Smooth muscle cell (in vitro differentiated cells): Measurements from ENCODE around the gene DTNBP1. TPM values are rescaled to one million over a fixed set of nuclear protein-coding genes. Genes with fewer than 3 reads are reported as not detected.

ENCODE experiments used
- DNase-seq: peaks from one replicate; lab custom pipeline; 2025; ENCODE audit not compliant: unreplicated experiment; lab: John Stamatoyannopoulos, UW
- H2AFZ ChIP-seq: fragments of 200-600 bp; sonication (generic); 2 replicates; pipeline ENCODE4 v1.6.0; 2016; ENCODE audit warnings: antibody characterized with exemption, low read depth, mild to moderate bottlenecking
- H3F3A ChIP-seq: fragments of 200-600 bp; sonication (generic); 2 replicates; pipeline ENCODE4 v1.6.0; 2017; ENCODE audit warnings: antibody characterized with exemption, low read depth
- H3K27ac ChIP-seq: fragments of 200-600 bp; sonication (generic); 2 replicates; pipeline ENCODE4 v1.5.1; 2016; ENCODE audit warnings: low read depth, mild to moderate bottlenecking
- H3K27me3 ChIP-seq: fragments of 200-600 bp; sonication (generic); 2 replicates; pipeline ENCODE4 v1.6.1; 2016; ENCODE audit warnings: low read depth, mild to moderate bottlenecking
- H3K36me3 ChIP-seq: fragments of 200-600 bp; sonication (generic); 2 replicates; pipeline ENCODE4 v1.5.1; 2016; ENCODE audit warnings: low read depth
- H3K4me1 ChIP-seq: fragments of 200-600 bp; sonication (generic); 2 replicates; pipeline ENCODE4 v1.5.1; 2016; ENCODE audit warnings: low read depth
- H3K4me2 ChIP-seq: fragments of 200-600 bp; sonication (generic); 2 replicates; pipeline ENCODE4 v1.6.0; 2016; ENCODE audit warnings: mild to moderate bottlenecking
- H3K4me3 ChIP-seq: fragments of 200-600 bp; sonication (generic); 2 replicates; pipeline ENCODE4 v1.5.1; 2016; ENCODE audit warnings: mild to moderate bottlenecking
- H3K79me2 ChIP-seq: fragments of 200-600 bp; sonication (generic); 2 replicates; pipeline ENCODE4 v1.6.0; 2016; ENCODE audit warnings: low read depth, mild to moderate bottlenecking
- H3K9ac ChIP-seq: fragments of 200-600 bp; sonication (generic); 2 replicates; pipeline ENCODE4 v1.6.0; 2016; ENCODE audit warnings: low read depth
- H3K9me3 ChIP-seq: fragments of 200-600 bp; sonication (generic); replicated peaks from 2 replicates; pipeline ENCODE4 v1.5.1; 2016; ENCODE audit warnings: low read depth
- H4K20me1 ChIP-seq: fragments of 200-600 bp; sonication (generic); 2 replicates; pipeline ENCODE4 v1.6.0; 2016; ENCODE audit warnings: low read depth
- CTCF ChIP-seq: fragments of 200-600 bp; sonication (generic); IDR thresholded peaks from 2 replicates; pipeline ENCODE4 v1.5.1; 2017; ENCODE audit warnings: borderline replicate concordance, mild to moderate bottlenecking, antibody characterized with exemption; ENCODE audit not compliant: insufficient read depth, poor library complexity, severe bottlenecking
- WGBS: methylation state at CpG from one replicate; pipeline ENCODE4 v1.1.7; 2016; ENCODE audit warnings: low lambda C conversion rate; 5-methylcytosine and 5-hydroxymethylcytosine counted together
- polyA plus RNA-seq: library from polyadenylated mRNA; unstranded; fragments of >200 nt; fragmentation: Nextera tagmentation; extraction: Ambion mirVana; gene quantifications from 2 replicates; pipeline ENCODE4 v1.2.1, GENCODE V29; 2016
- total RNA-seq: library from RNA; depleted of rRNA; stranded (reverse); fragments of >200 nt; gene quantifications from 2 replicates; pipeline ENCODE4 v1.2.3, GENCODE V29; 2014

DTNBP1 gene
- total and polyA plus RNA-seq, 2 experiments from 2014 or later, result 11.9 to 24.2 TPM

DNA sequence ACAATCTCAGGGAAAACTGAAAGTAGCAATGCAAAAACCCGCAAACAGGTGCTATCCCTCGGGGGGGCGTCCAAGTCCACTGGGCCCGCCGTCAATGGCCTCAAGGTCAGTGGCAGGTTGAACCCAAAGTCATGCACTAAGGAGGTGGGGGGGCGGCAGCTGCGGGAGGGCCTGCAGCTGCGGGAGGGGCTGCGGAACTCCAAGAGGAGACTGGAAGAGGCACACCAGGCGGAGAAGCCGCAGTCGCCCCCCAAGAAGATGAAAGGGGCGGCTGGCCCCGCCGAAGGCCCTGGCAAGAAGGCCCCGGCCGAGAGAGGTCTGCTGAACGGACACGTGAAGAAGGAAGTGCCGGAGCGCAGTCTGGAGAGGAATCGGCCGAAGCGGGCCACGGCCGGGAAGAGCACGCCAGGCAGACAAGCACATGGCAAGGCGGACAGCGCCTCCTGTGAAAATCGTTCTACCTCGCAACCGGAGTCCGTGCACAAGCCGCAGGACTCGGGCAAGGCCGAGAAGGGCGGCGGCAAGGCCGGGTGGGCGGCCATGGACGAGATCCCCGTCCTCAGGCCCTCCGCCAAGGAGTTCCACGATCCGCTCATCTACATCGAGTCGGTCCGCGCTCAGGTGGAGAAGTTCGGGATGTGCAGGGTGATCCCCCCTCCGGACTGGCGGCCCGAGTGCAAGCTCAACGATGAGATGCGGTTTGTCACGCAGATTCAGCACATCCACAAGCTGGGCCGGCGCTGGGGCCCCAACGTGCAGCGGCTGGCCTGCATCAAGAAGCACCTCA, 166.3 kb downstream of the DTNBP1 start:
- Histone ChIP-seq H4K20me1 (peaks cover 52% of the 10 kb centered on the region), H3K4me3 (no peak overlapping the region), H3K36me3 (no peaks in the 10 kb centered on the region), H3K9me3 (no peaks in the 10 kb centered on the region), H2AFZ (no peak overlapping the region), H3K4me1 (peaks cover 9% of the 10 kb centered on the region), H3F3A (no peaks in the 10 kb centered on the region), H3K79me2 (no peaks in the 10 kb centered on the region), H3K27me3 (no peaks in the 10 kb centered on the region), H3K4me2 (no peak overlapping the region), H3K9ac (no peak overlapping the region), H3K27ac (no peak overlapping the region)
- WGBS, result 98% methylated on average over 59 of the region's 60 CpGs
- no peak for TF ChIP-seq CTCF
- DNase-seq, result no peak

GRCh38 chr6:15495375-15495901, 167.4 kb downstream of the DTNBP1 start:
- Histone ChIP-seq H2AFZ (no peak overlapping the region), H3K79me2 (no peaks in the 10 kb centered on the region), H4K20me1 (peaks cover 60% of the 10 kb centered on the region), H3K27ac (no peak overlapping the region), H3K9ac (no peak overlapping the region), H3K4me1 (peaks cover 9% of the 10 kb centered on the region), H3F3A (peaks cover 2% of the 10 kb centered on the region), H3K4me3 (no peak overlapping the region), H3K36me3 (no peaks in the 10 kb centered on the region), H3K4me2 (no peak overlapping the region), H3K27me3 (no peaks in the 10 kb centered on the region), H3K9me3 (no peaks in the 10 kb centered on the region)
- no peak for DNase-seq
- TF ChIP-seq CTCF, result no peak
- 89% methylated on average over 10 of the region's 10 CpGs for WGBS

DNA sequence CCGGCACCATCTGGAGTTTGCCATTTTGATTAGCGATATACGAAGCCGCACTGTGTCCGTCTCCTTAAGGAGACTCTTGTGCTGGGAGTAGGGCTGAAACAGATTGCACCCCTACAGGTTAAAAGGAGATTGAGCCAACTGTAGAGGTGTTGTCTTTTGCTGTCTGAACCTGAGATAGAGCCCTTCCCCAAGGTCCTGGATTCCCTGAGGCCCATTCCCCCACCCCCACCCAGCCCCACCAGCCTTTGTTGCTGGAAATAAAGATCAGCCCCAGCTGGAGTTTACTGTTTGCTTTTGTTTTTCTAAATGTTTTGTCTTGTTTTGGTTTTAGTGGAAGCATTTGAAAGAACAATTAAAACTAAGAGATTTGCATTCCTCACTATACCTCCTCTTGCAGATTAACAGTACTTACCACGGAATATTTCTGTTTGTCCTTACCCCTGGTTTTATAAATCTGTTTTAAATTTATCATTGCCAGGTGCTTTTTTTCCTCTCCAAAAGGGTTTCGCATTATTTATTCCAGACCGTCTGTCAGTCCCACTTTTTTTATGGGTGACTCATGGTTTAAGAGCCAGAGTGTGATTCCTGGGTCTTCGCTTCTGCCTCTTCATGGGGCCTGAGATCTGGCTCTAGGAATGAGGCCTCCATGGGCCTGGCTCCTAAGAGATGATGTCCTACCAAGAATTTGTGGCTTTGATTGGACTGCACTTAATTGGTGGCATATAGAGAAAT, 169.2 kb downstream of the DTNBP1 start:
- no peak for DNase-seq
- H3K79me2 ChIP-seq, result no peaks in the 10 kb centered on the region
- no peak overlapping the region for H3K9ac ChIP-seq
- peaks cover 5% of the 10 kb centered on the region for H3F3A ChIP-seq
- H2AFZ ChIP-seq, result no peak overlapping the region
- H3K27me3 ChIP-seq, result no peaks in the 10 kb centered on the region
- H4K20me1 ChIP-seq, result peaks cover 62% of the 10 kb centered on the region
- H3K4me2 ChIP-seq, result no peak overlapping the region
- no peaks in the 10 kb centered on the region for H3K9me3 ChIP-seq
- WGBS, result 74% methylated on average over 9 of the region's 9 CpGs
- TF ChIP-seq CTCF, result no peak
- H3K4me1 ChIP-seq, result peaks cover 9% of the 10 kb centered on the region
- H3K27ac ChIP-seq, result no peak overlapping the region
- H3K36me3 ChIP-seq, result no peaks in the 10 kb centered on the region
- H3K4me3 ChIP-seq, result no peak overlapping the region
